Esophagus muscularis mucosa (tissue), 4 donors: Measurements from ENCODE around the gene PTPN1.

Source experiments
- CTCF ChIP-seq, 3 experiments: fragments of 200-600 bp in 2 of 3; fragments of 450-650 bp in 1 of 3; sonication (generic) in 2 of 3; IDR thresholded peaks; one replicate each; pipeline ENCODE4 v1.5.1; 2017 to 2019; ENCODE audit warnings: antibody characterized with exemption in 3 of 3, mild to moderate bottlenecking in 2 of 3, moderate library complexity in 1 of 3
- EP300 ChIP-seq: sonication (generic); formaldehyde crosslinking; IDR thresholded peaks from one replicate; pipeline ENCODE4 v1.6.1; 2017; ENCODE audit warnings: antibody characterized with exemption
- POLR2A ChIP-seq: fragments of 450-650 bp; IDR thresholded peaks from one replicate; pipeline ENCODE4 v1.6.1; 2017; ENCODE audit warnings: antibody characterized with exemption, moderate library complexity, mild to moderate bottlenecking, low read depth

GRCh38 chr20:50506270-50506579, 4.0 kb upstream of the PTPN1 start:
- TF ChIP-seq CTCF (IDR thresholded peaks at IDR 0.05): no peak
- TF ChIP-seq EP300: no peak
- TF ChIP-seq POLR2A: no peak
